ENCODE results near the gene PARVA.

DNA sequence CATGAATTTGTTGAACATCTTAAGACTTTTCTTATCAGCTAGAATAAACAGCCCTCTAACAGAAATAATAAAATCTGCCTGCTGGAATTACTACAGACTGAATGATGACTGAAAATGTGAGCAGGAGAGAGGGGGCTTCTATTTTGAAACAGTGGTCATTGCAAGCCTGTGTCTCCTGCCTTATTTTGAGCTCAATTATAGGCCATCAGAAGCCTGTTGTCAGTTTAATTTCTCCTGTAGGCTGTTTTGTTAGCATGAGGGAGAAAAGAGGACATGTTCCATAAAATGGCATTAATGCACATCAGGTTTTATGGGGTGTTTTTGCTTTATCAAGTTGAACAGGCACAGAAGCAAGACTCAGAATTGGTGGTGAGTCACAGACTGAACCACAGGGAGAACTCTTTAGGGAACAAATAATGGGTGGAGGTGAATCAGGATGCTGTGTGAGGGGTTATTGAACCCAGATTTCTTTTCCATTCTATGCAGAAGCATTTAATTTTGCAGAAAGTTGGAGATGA lies 129.1 kb downstream of the PARVA start:
- TF ChIP-seq, protein P1, sequence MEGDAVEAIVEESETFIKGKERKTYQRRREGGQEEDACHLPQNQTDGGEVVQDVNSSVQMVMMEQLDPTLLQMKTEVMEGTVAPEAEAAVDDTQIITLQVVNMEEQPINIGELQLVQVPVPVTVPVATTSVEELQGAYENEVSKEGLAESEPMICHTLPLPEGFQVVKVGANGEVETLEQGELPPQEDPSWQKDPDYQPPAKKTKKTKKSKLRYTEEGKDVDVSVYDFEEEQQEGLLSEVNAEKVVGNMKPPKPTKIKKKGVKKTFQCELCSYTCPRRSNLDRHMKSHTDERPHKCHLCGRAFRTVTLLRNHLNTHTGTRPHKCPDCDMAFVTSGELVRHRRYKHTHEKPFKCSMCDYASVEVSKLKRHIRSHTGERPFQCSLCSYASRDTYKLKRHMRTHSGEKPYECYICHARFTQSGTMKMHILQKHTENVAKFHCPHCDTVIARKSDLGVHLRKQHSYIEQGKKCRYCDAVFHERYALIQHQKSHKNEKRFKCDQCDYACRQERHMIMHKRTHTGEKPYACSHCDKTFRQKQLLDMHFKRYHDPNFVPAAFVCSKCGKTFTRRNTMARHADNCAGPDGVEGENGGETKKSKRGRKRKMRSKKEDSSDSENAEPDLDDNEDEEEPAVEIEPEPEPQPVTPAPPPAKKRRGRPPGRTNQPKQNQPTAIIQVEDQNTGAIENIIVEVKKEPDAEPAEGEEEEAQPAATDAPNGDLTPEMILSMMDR (IDR thresholded peaks at IDR 0.05), result no peak
- TF ChIP-seq POLR2AphosphoS5 (IDR thresholded peaks at IDR 0.05) (no peak), POLR2A (IDR thresholded peaks at IDR 0.05) (no peak)
